HG03575 (cell line): ENCODE measurements around the gene LRRN4CL.
A peak's percentile ranks its signal among the peaks of the same experiment; 100 is the strongest.
"Not testable (repeated sequence)": the region's sequence is repeated elsewhere in the genome, so short reads cannot be mapped to it uniquely, and the experiment has no call there.

Experiments used
- ATAC-seq: cut with Tn5 transposase; IDR thresholded peaks from one replicate; pipeline ENCODE4 v1.9.1; 2021; ENCODE audit not compliant: unreplicated experiment, insufficient number of reproducible peaks, low FRiP score; ENCODE audit errors: extremely low read depth

The LRRN4CL gene

GRCh38 chr11:62689421-62690183 lies at the start of gene LRRN4CL:
Gene LRRN4CL (minus strand): TSS chr11:62689530. CDS start chr11:62688508, 1,022 bp downstream.
- no peak for ATAC-seq

GRCh38 chr11:62737196-62737595 lies 47.9 kb upstream of the LRRN4CL start:
- no peak for ATAC-seq

GRCh38 chr11:62732830-62733229 lies 43.5 kb upstream of the LRRN4CL start:
- no peak for ATAC-seq

- not testable (repeated sequence) for ATAC-seq
These were observed 40.7 kb upstream of the LRRN4CL start for GRCh38 chr11:62730076-62730475.

- ATAC-seq, result peak; percentile 4
These were observed 39.0 kb upstream of the LRRN4CL start, which contains the start of gene TTC9C for GRCh38 chr11:62728171-62728988. Gene TTC9C (plus strand): TSS chr11:62728486. CDS start chr11:62728849, 363 bp downstream.

GRCh38 chr11:62727872-62728170 lies 38.5 kb upstream of the LRRN4CL start:
- ATAC-seq, result peak; percentile 43

GRCh38 chr11:62727165-62727871 lies 38.0 kb upstream of the LRRN4CL start, which contains the start of gene HNRNPUL2:
Gene HNRNPUL2 (minus strand): TSS chr11:62727457. CDS start chr11:62727156, 301 bp downstream.
- peak; percentile 36 for ATAC-seq

- no peak for ATAC-seq
These were observed 37.5 kb upstream of the LRRN4CL start for GRCh38 chr11:62726915-62727164.

- no peak for ATAC-seq
These were observed 37.0 kb upstream of the LRRN4CL start for GRCh38 chr11:62726156-62726914.

GRCh38 chr11:62725646-62726045 lies 36.3 kb upstream of the LRRN4CL start:
- ATAC-seq, result no peak

GRCh38 chr11:62724171-62724570 lies 34.8 kb upstream of the LRRN4CL start:
- ATAC-seq, result no peak

GRCh38 chr11:62721994-62722393 lies 32.7 kb upstream of the LRRN4CL start:
- no peak for ATAC-seq

- no peak for ATAC-seq
These were observed 30.1 kb upstream of the LRRN4CL start for GRCh38 chr11:62719302-62719978.

- no peak for ATAC-seq
These were observed 27.5 kb upstream of the LRRN4CL start for GRCh38 chr11:62716816-62717215.

GRCh38 chr11:62716206-62716605 lies 26.9 kb upstream of the LRRN4CL start:
- ATAC-seq, result no peak

- ATAC-seq, result no peak
These were observed 26.1 kb upstream of the LRRN4CL start for GRCh38 chr11:62715150-62716130.

- ATAC-seq, result no peak
These were observed 24.0 kb upstream of the LRRN4CL start for GRCh38 chr11:62713343-62713742.
